HG02870 (cell line): ENCODE data around the gene WBP4.

ENCODE experiments used
- ATAC-seq: cut with Tn5 transposase; IDR thresholded peaks from one replicate; pipeline ENCODE4 v1.9.1; 2021; ENCODE audit warnings: mild to moderate bottlenecking, moderate library complexity; ENCODE audit not compliant: unreplicated experiment

The WBP4 gene

GRCh38 chr13:41048640-41049039 is 12.7 kb upstream of the WBP4 start:
- ATAC-seq, result no peak

GRCh38 chr13:41049480-41050440 is 11.5 kb upstream of the WBP4 start:
- no peak for ATAC-seq

GRCh38 chr13:41052441-41052840 is 8.9 kb upstream of the WBP4 start:
- no peak for ATAC-seq

GRCh38 chr13:41053384-41053826 is 7.9 kb upstream of the WBP4 start:
- ATAC-seq, result peak; percentile 51

- ATAC-seq, result no peak
These were observed 7.0 kb upstream of the WBP4 start for GRCh38 chr13:41054212-41054877.

- no peak for ATAC-seq
These were observed 6.2 kb upstream of the WBP4 start for GRCh38 chr13:41054919-41055619.

GRCh38 chr13:41056194-41056593 is 5.1 kb upstream of the WBP4 start:
- no peak for ATAC-seq

GRCh38 chr13:41056826-41057711 is 4.2 kb upstream of the WBP4 start:
- ATAC-seq, result no peak

GRCh38 chr13:41058295-41059070 is 2.8 kb upstream of the WBP4 start:
- ATAC-seq, result no peak

- no peak for ATAC-seq
These were observed 1.7 kb upstream of the WBP4 start for GRCh38 chr13:41059456-41060081.

- ATAC-seq, result peak; percentile 35
These were observed 1.1 kb upstream of the WBP4 start for GRCh38 chr13:41060082-41060723.

GRCh38 chr13:41060724-41061074 is 610 bp upstream of the WBP4 start:
- ATAC-seq, result peak; percentile 28

- ATAC-seq, result peak; percentile 27
These were observed 867 bp downstream of the WBP4 start for GRCh38 chr13:41061914-41062837.

GRCh38 chr13:41064493-41064892 is 3.2 kb downstream of the WBP4 start:
- no peak for ATAC-seq

- ATAC-seq, result no peak
These were observed 3.8 kb downstream of the WBP4 start for GRCh38 chr13:41065078-41065477.

- no peak for ATAC-seq
These were observed 13.2 kb downstream of the WBP4 start for GRCh38 chr13:41074523-41074922.

GRCh38 chr13:41075034-41075433 is 13.7 kb downstream of the WBP4 start:
- ATAC-seq, result no peak

GRCh38 chr13:41075485-41075884 is 14.2 kb downstream of the WBP4 start:
- ATAC-seq, result no peak
